Testis (tissue), 5 donors: Measurements from ENCODE around the gene CFAP97D2. TPM values are rescaled to one million over a fixed set of nuclear protein-coding genes. Genes with fewer than 3 reads are reported as not detected.

Source experiments
- DNase-seq: peaks from one replicate; pipeline ENCODE4 v3.0.0-alpha.2; 2019
- H3K27ac ChIP-seq, 2 donors: fragments of 200-600 bp; sonication (generic); one replicate each; pipeline ENCODE4 v1.5.1; 2019
- H3K27me3 ChIP-seq: fragments of 200-600 bp; sonication (generic); one replicate; pipeline ENCODE4 v1.5.1; 2019
- H3K36me3 ChIP-seq: fragments of 200-600 bp; sonication (generic); one replicate; pipeline ENCODE4 v1.5.1; 2017; ENCODE audit warnings: low read depth; ENCODE audit errors: missing control alignments
- H3K4me1 ChIP-seq: fragments of 200-600 bp; sonication (generic); one replicate; pipeline ENCODE4 v1.5.1; 2019
- H3K4me3 ChIP-seq, 2 donors: fragments of 200-600 bp; sonication (generic); one replicate each; pipeline ENCODE4 v1.5.1; 2017 to 2019
- H3K9me3 ChIP-seq: fragments of 200-600 bp; sonication (generic); one replicate; pipeline ENCODE4 v1.5.1; 2017
- POLR2A ChIP-seq: fragments of 450-650 bp; IDR thresholded peaks from one replicate; pipeline ENCODE4 v1.6.1; 2017; ENCODE audit warnings: antibody characterized with exemption, mild to moderate bottlenecking, moderate library complexity
- WGBS, 2 donors: methylation state at CpG; one replicate each; pipeline ENCODE4 v1.1.5; 2018; 5-methylcytosine and 5-hydroxymethylcytosine counted together
- intact Hi-C: fragments of 100-400 bp; cut with DNase I; formaldehyde crosslinking; loops from one replicate; pipeline ENCODE4 v1.15.1; 2023; ENCODE audit warnings: low total_unique reads
- long read RNA-seq, 2 donors: transcript quantifications; one replicate each; lab custom pipeline, GENCODE V29; 2026
- polyA plus RNA-seq: library from polyadenylated mRNA; stranded (reverse); fragments of 350-450 nt; fragmentation: Illumina TruSeq; extraction: RNeasy Lipid Tissue Mini Kit (QIAGEN cat#74804); gene quantifications from one replicate; pipeline ENCODE4 v1.2.3, GENCODE V29; 2014; ENCODE audit warnings: low read depth, low replicate concordance; ENCODE audit not compliant: insufficient read depth
- total RNA-seq, 2 donors: library from RNA; depleted of rRNA; stranded (reverse); fragments of >200 nt; gene quantifications; one replicate each; pipeline ENCODE4 v1.2.3, GENCODE V29; 2016
- TF ChIP-seq, protein P1 (sequence below), 3 experiments: fragments of 450-650 bp in 2 of 3; fragments of 200-600 bp in 1 of 3; sonication (generic) in 1 of 3; IDR thresholded peaks; one replicate each; pipeline ENCODE4 v1.5.1; 2016 to 2019; ENCODE audit warnings: antibody characterized with exemption in 3 of 3, mild to moderate bottlenecking in 2 of 3, moderate library complexity in 1 of 3

Gene CFAP97D2
- 1 to 10 TPM; 1.5 to 2.3 TPM for total RNA-seq
- 2.7 TPM for polyA plus RNA-seq
- long read RNA-seq, donor 1: 0 reads
- long read RNA-seq, donor 2: 0 reads

DNA sequence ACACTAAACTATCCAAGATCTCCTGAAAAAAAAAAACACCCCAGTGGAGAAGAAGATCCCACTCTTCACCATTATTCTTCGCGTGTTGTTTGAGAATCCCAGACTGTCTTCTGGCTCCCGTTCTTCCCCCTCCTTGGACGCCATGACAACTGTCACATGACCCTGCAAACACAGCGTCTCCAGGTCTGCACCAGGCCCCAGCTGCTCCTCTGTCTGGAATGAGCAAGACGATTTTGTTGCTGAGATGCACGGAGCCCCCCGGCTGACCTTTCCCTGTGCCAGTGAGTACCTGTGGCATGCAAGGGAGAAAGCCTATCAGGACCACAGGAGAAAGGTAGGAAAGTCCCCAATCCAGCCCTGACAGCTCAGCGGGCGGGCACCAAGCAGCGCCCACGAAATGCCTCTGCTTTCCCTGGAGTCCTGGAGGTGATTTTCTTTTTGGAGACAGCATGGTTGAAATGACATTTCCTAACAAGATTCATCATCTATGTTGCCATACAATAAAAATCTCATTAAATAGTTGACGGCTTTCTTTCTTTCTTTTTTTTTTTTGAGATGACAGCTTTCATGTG, at the start of gene CFAP97D2:
CFAP97D2 (plus strand) TSS at position 171 of the 572 bp plus-strand sequence; CDS start at position 245, 74 bp downstream.
- H3K36me3 ChIP-seq: no peaks in the 10 kb centered on the region
- no peaks in the 10 kb centered on the region for H3K4me1 ChIP-seq
- H3K4me3 ChIP-seq: no peak within 1 kb of the TSS
- no peaks in the 10 kb centered on the region for H3K9me3 ChIP-seq
- TF ChIP-seq, protein P1, sequence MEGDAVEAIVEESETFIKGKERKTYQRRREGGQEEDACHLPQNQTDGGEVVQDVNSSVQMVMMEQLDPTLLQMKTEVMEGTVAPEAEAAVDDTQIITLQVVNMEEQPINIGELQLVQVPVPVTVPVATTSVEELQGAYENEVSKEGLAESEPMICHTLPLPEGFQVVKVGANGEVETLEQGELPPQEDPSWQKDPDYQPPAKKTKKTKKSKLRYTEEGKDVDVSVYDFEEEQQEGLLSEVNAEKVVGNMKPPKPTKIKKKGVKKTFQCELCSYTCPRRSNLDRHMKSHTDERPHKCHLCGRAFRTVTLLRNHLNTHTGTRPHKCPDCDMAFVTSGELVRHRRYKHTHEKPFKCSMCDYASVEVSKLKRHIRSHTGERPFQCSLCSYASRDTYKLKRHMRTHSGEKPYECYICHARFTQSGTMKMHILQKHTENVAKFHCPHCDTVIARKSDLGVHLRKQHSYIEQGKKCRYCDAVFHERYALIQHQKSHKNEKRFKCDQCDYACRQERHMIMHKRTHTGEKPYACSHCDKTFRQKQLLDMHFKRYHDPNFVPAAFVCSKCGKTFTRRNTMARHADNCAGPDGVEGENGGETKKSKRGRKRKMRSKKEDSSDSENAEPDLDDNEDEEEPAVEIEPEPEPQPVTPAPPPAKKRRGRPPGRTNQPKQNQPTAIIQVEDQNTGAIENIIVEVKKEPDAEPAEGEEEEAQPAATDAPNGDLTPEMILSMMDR (IDR thresholded peaks at IDR 0.05): no peak
- no peak for TF ChIP-seq POLR2A
- DNase-seq: no peak
- no peak within 1 kb of the TSS for H3K27ac ChIP-seq
- WGBS, 2 donors: 66 to 80% methylated on average over 13 of the region's 13 CpGs
- no peaks in the 10 kb centered on the region for H3K27me3 ChIP-seq
- intact Hi-C loops: no loop called here

DNA sequence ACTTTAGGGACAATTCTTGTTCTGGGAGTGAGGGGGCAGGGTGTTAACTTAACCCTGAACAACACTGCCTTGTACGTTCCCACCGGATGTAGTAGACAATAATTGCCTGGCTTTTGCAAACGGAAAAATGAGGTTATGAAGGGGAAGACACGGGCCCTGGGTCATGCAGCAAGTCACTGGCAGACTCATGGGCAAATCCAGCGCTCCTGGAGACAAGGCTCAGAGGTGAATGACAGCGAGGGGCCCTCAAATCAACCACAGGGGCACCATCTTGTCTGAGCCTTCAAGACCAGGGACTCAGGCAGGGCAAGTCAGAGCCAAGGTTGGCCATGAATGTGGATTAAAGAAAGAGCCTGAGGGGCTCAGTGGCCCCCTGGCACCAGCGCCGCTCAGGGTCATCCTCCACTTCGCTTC, 49.4 kb upstream of the CFAP97D2 start:
- H3K4me1 ChIP-seq: peaks cover 12% of the 10 kb centered on the region
- no peak for DNase-seq

GRCh38 chr13:114130131-114130836, 48.8 kb upstream of the CFAP97D2 start:
- H3K36me3 ChIP-seq: no peaks in the 10 kb centered on the region
- DNase-seq: no peak
- H3K27ac ChIP-seq: peak overlapping the region in 1 of 2 donors; percentile 18
- 62 to 63% methylated on average over 12 to 18 of the region's 18 CpGs for WGBS, 2 donors
- intact Hi-C loops: no loop called here
- H3K4me1 ChIP-seq: peaks cover 12% of the 10 kb centered on the region
- H3K4me3 ChIP-seq: peak overlapping the region in 1 of 2 donors; percentile 78
- TF ChIP-seq, protein P1 (IDR thresholded peaks at IDR 0.05): no peak
- no peak for TF ChIP-seq POLR2A
- no peaks in the 10 kb centered on the region for H3K9me3 ChIP-seq
- H3K27me3 ChIP-seq: no peaks in the 10 kb centered on the region

More for the DNA sequence above, 49.4 kb upstream of the CFAP97D2 start:
- 82 to 88% methylated on average over 6 to 9 of the region's 9 CpGs for WGBS, 2 donors
- H3K4me3 ChIP-seq: no peak overlapping the region
- H3K27ac ChIP-seq: no peak overlapping the region
- H3K27me3 ChIP-seq: no peaks in the 10 kb centered on the region
- no peak for TF ChIP-seq POLR2A
- TF ChIP-seq, protein P1 (IDR thresholded peaks at IDR 0.05): no peak
- intact Hi-C loops: no loop called here
- no peaks in the 10 kb centered on the region for H3K36me3 ChIP-seq
- H3K9me3 ChIP-seq: no peaks in the 10 kb centered on the region

DNA sequence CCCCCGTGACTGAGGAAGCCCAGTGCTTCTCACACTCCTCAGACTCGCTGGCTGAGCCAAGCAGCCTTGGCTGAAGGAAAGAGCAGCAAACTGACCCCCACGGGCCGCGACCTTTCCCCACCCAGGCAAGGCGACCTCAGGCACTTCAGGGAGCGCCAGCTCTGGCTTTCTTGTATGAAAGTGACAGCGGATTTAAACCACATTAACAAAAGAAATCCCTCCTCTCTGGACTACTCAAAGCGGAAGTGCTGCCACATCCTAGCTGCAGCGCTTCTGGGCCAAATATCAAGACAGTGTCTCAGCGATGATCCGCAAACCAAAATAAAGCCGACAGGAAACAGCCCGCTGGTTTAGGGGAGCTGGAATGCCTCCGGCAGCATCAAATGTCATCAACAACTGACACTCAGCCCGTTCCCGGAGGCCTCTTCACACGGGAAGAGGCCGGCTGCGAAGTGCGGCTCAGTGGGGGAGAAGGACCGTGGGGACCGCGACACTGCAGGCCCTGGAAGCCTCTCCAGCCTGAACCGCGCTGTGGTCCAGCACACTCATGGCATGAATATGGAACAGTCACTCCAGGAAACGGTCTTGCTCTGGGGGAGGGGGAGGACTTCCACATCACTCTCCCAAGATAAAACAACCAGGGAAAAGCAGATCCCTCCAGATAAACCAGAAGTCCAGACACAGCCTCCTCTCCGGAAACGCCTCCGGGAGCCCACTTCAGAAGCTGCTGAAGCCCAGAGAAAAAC, 48.0 kb upstream of the CFAP97D2 start:
- no peak for DNase-seq
- no peaks in the 10 kb centered on the region for H3K27me3 ChIP-seq
- TF ChIP-seq POLR2A: no peak
- TF ChIP-seq, protein P1 (IDR thresholded peaks at IDR 0.05): no peak
- intact Hi-C loops: no loop called here
- peak overlapping the region in 1 of 2 donors; percentile 18 for H3K27ac ChIP-seq
- WGBS, 2 donors: 10 to 22% methylated on average over 12 to 30 of the region's 30 CpGs
- peaks cover 12% of the 10 kb centered on the region for H3K4me1 ChIP-seq
- H3K4me3 ChIP-seq: peak overlapping the region; percentile 61 to 78
- no peaks in the 10 kb centered on the region for H3K36me3 ChIP-seq
- no peaks in the 10 kb centered on the region for H3K9me3 ChIP-seq
